H9 (cell line): ENCODE measurements around the gene RPP25. TPM values are rescaled to one million over a fixed set of nuclear protein-coding genes. Genes with fewer than 3 reads are reported as not detected.

Experiments
- DNase-seq: peaks from one replicate; pipeline ENCODE4 v3.0.0-alpha.2; 2017
- H2AFZ ChIP-seq: one replicate; pipeline ENCODE4 v1.6.1; 2013; ENCODE audit warnings: mild to moderate bottlenecking, low read length, control low read depth, moderate library complexity
- H2AK5ac ChIP-seq: 2 replicates; pipeline ENCODE4 v1.6.1; 2013; ENCODE audit warnings: low read length, control low read depth, mixed read lengths; ENCODE audit not compliant: insufficient read length
- H2BK120ac ChIP-seq: one replicate; pipeline ENCODE4 v1.6.1; 2013; ENCODE audit warnings: low read depth, mild to moderate bottlenecking, low read length, control low read depth, inconsistent platforms; ENCODE audit not compliant: poor library complexity, severe bottlenecking
- H2BK12ac ChIP-seq: 2 replicates; pipeline ENCODE4 v1.6.1; 2013; ENCODE audit warnings: low read length, control low read depth, mixed read lengths, low read depth; ENCODE audit not compliant: insufficient read length
- H2BK15ac ChIP-seq: 2 replicates; pipeline ENCODE4 v1.6.1; 2013; ENCODE audit warnings: low read depth, low read length, control low read depth
- H2BK20ac ChIP-seq: one replicate; pipeline ENCODE4 v1.6.1; 2013; ENCODE audit warnings: low read depth, mild to moderate bottlenecking, low read length, control low read depth, inconsistent platforms; ENCODE audit not compliant: poor library complexity, severe bottlenecking
- H2BK5ac ChIP-seq: 2 replicates; pipeline ENCODE4 v1.6.1; 2013; ENCODE audit warnings: low read length, control low read depth, mixed read lengths; ENCODE audit not compliant: insufficient read length
- H3K14ac ChIP-seq: 2 replicates; pipeline ENCODE4 v1.6.1; 2013; ENCODE audit warnings: low read length, control low read depth; ENCODE audit not compliant: insufficient read depth
- H3K18ac ChIP-seq: 2 replicates; pipeline ENCODE4 v1.6.1; 2013; ENCODE audit warnings: low read depth, mild to moderate bottlenecking, mixed read lengths, low read length, control low read depth; ENCODE audit not compliant: insufficient read length
- H3K23ac ChIP-seq: 2 replicates; pipeline ENCODE4 v1.6.1; 2013; ENCODE audit warnings: low read length, control low read depth, mixed read lengths, low read depth; ENCODE audit not compliant: insufficient read length
- H3K23me2 ChIP-seq: 2 replicates; pipeline ENCODE4 v1.6.1; 2013; ENCODE audit warnings: low read depth, mild to moderate bottlenecking, mixed read lengths, low read length, control low read depth; ENCODE audit not compliant: insufficient read length, poor library complexity, severe bottlenecking
- H3K27ac ChIP-seq: 2 replicates; pipeline ENCODE4 v1.5.1; 2013; ENCODE audit warnings: low read length, control low read depth, mixed read lengths, low read depth; ENCODE audit not compliant: insufficient read length
- H3K27me3 ChIP-seq: 2 replicates; pipeline ENCODE4 v1.6.1; 2013; ENCODE audit warnings: low read length, control low read depth, inconsistent platforms; ENCODE audit not compliant: insufficient read depth
- H3K4ac ChIP-seq: 2 replicates; pipeline ENCODE4 v1.6.1; 2013; ENCODE audit warnings: low read depth, mild to moderate bottlenecking, control low read depth, inconsistent platforms, low read length, moderate library complexity
- H3K4me1 ChIP-seq: 2 replicates; pipeline ENCODE4 v1.6.1; 2013; ENCODE audit warnings: low read length, control low read depth, inconsistent platforms; ENCODE audit not compliant: insufficient read depth
- H3K4me2 ChIP-seq: 2 replicates; pipeline ENCODE4 v1.6.1; 2013; ENCODE audit warnings: low read length, control low read depth, mixed read lengths; ENCODE audit not compliant: insufficient read length, insufficient read depth
- H3K56ac ChIP-seq: 2 replicates; pipeline ENCODE4 v1.6.1; 2013; ENCODE audit warnings: low read depth, mild to moderate bottlenecking, mixed read lengths, low read length, control low read depth; ENCODE audit not compliant: insufficient read length
- H3K79me1 ChIP-seq: 2 replicates; pipeline ENCODE4 v1.6.1; 2013; ENCODE audit warnings: low read depth, mild to moderate bottlenecking, moderate library complexity, low read length, control low read depth, inconsistent platforms; ENCODE audit not compliant: insufficient read depth, poor library complexity, severe bottlenecking
- H3K79me2 ChIP-seq: 2 replicates; pipeline ENCODE4 v1.6.1; 2013; ENCODE audit warnings: low read length, control low read depth, inconsistent platforms; ENCODE audit not compliant: insufficient read depth
- H3K9ac ChIP-seq: 2 replicates; pipeline ENCODE4 v1.6.1; 2013; ENCODE audit warnings: low read length, control low read depth, mixed read lengths; ENCODE audit not compliant: insufficient read length; ENCODE audit errors: extremely low read depth
- H3K9me3 ChIP-seq: one replicate; pipeline ENCODE4 v1.6.1; 2013; ENCODE audit warnings: low read depth, low read length, inconsistent platforms; ENCODE audit not compliant: control insufficient read depth
- H3T11ph ChIP-seq: one replicate; pipeline ENCODE4 v1.6.1; 2013; ENCODE audit warnings: mild to moderate bottlenecking, low read length, control low read depth, inconsistent platforms
- H4K20me1 ChIP-seq: one replicate; pipeline ENCODE4 v1.6.1; 2013; ENCODE audit not compliant: control insufficient read depth, insufficient read length, insufficient read depth
- H4K5ac ChIP-seq: 2 replicates; pipeline ENCODE4 v1.6.1; 2013; ENCODE audit warnings: low read depth, mild to moderate bottlenecking, mixed read lengths, low read length, control low read depth; ENCODE audit not compliant: insufficient read length
- H4K8ac ChIP-seq: replicated peaks from 2 replicates; pipeline ENCODE4 v1.6.1; 2013; ENCODE audit warnings: low read length, control low read depth, mixed read lengths, low read depth; ENCODE audit not compliant: insufficient read length
- H4K91ac ChIP-seq: 2 replicates; pipeline ENCODE4 v1.6.1; 2013; ENCODE audit warnings: low read depth, mild to moderate bottlenecking, moderate library complexity, mixed read lengths, low read length, control low read depth; ENCODE audit not compliant: insufficient read length
- H3K27ac Mint-ChIP-seq, 3 experiments: 2 replicates in 2 of 3; 3 replicates in 1 of 3; pipeline ENCODE4 v1.8.0; 2020 to 2021; ENCODE audit warnings: mixed read lengths in 3 of 3, mild to moderate bottlenecking in 1 of 3, moderate library complexity in 1 of 3
- H3K27me3 Mint-ChIP-seq: 2 replicates; pipeline ENCODE4 v1.8.0; 2021; ENCODE audit warnings: low read depth, mild to moderate bottlenecking, moderate library complexity, mixed read lengths
- H3K36me3 Mint-ChIP-seq, 3 experiments: 2 replicates in 2 of 3; 3 replicates in 1 of 3; pipeline ENCODE4 v1.8.0; 2020 to 2021; ENCODE audit warnings: low read depth in 3 of 3, mixed read lengths in 3 of 3; ENCODE audit not compliant: insufficient read depth in 1 of 3
- H3K4me1 Mint-ChIP-seq, 2 experiments: 2 replicates each; pipeline ENCODE4 v1.8.0; 2020; ENCODE audit warnings: mixed read lengths in 2 of 2
- H3K4me3 Mint-ChIP-seq, 2 experiments: 2 replicates in 1 of 2; 3 replicates in 1 of 2; pipeline ENCODE4 v1.8.0; 2020 to 2021; ENCODE audit warnings: mild to moderate bottlenecking in 2 of 2, mixed read lengths in 2 of 2, moderate library complexity in 1 of 2
- H3K9me3 Mint-ChIP-seq, 2 experiments: 2 replicates in 1 of 2; 3 replicates in 1 of 2; pipeline ENCODE4 v1.8.0; 2020; ENCODE audit warnings: mild to moderate bottlenecking in 2 of 2, mixed read lengths in 2 of 2, moderate library complexity in 1 of 2
- CTCF ChIP-seq: fragments of 200-600 bp; sonication (generic); conservative IDR thresholded peaks from 3 replicates; pipeline ENCODE4 v1.8.0; 2021; ENCODE audit warnings: antibody characterized with exemption, mild to moderate bottlenecking
- WGBS: extraction: QIAGEN DNeasy Blood & Tissue Kit; methylation state at CpG from one replicate; pipeline ENCODE4 v1.1.7; 2013; ENCODE audit warnings: missing lambda C conversion rate, low lambda C conversion rate, mixed read lengths; ENCODE audit not compliant: insufficient read length; ENCODE audit errors: extremely low coverage; 5-methylcytosine and 5-hydroxymethylcytosine counted together
- total RNA-seq: library from RNA; stranded (reverse); gene quantifications from 2 replicates; pipeline ENCODE4 v1.2.1, GENCODE V29; 2021

The RPP25 gene
- total RNA-seq, 1 experiment from 2014 or later: 12.6 TPM

DNA sequence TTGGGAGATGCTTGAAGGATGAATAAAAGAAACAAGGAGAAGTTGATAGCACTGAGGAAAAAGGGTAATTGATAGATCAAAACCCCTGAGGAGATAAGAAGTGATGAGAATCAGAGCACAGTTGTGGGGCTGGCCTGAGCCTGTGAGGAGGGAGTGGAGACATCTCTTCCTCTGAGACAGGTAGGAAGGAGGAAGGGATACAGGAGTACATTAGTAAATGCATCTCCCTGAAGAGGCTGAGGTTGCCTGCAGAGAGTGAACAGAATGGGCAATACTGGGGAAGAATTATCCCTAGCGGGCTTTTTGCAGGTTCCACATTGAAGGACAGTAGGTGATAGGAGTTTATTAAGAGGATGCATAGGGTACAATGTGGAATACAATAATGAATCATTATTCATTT, 21.5 kb upstream of the RPP25 start:
- Histone ChIP-seq H3K27me3 (no peaks in the 10 kb centered on the region), H3K79me2 (no peaks in the 10 kb centered on the region), H4K8ac (no peak overlapping the region), H3K23me2 (no peaks in the 10 kb centered on the region), H3K4me2 (no peak overlapping the region), H2BK120ac (no peak overlapping the region), H4K91ac (no peak overlapping the region), H3K18ac (no peak overlapping the region), H4K5ac (no peak overlapping the region), H3K56ac (no peak overlapping the region), H3K9ac (no peak overlapping the region), H2BK12ac (no peak overlapping the region), H3T11ph (no peak overlapping the region), H3K9me3 (no peaks in the 10 kb centered on the region), H3K4ac (no peak overlapping the region), H2BK5ac (no peak overlapping the region), H2BK20ac (no peak overlapping the region), H2AFZ (no peak overlapping the region), H3K27ac (no peak overlapping the region), H4K20me1 (no peaks in the 10 kb centered on the region), H2AK5ac (no peak overlapping the region), H3K23ac (no peak overlapping the region), H2BK15ac (no peak overlapping the region), H3K79me1 (no peaks in the 10 kb centered on the region), H3K4me1 (no peaks in the 10 kb centered on the region), H3K14ac (no peak overlapping the region)
- Mint-ChIP-seq H3K27me3 (peaks cover 10% of the 10 kb centered on the region), H3K36me3 (peaks cover 0 to 2% (median 0%) of the 10 kb centered on the region in 3 experiments; a peak in 1 of 7 replicates), H3K9me3 (0 out of 5 replicates have a peak, but pooled peaks cover 0 to 2% of the 10 kb centered on the region in 2 experiments), H3K27ac (peak overlapping the region in 1 of 3 experiments; percentile 32; a peak in 2 of 7 replicates), H3K4me1 (peaks cover 3 to 22% of the 10 kb centered on the region in 2 experiments; a peak in 3 of 4 replicates), H3K4me3 (no peak overlapping the region)
- no CpG with 5 or more reads among the region's 1 CpG for WGBS
- no peak for DNase-seq
- TF ChIP-seq CTCF: no peak
